Islet precursor cell (in vitro differentiated cells): Measurements from ENCODE around the gene GLI1.
"Not testable (repeated sequence)": the region's sequence is repeated elsewhere in the genome, so short reads cannot be mapped to it uniquely, and the experiment has no call there.

Source experiments
- DNase-seq: peaks from one replicate; pipeline ENCODE4 v3.0.0-alpha.2; 2018

GLI1 gene

DNA sequence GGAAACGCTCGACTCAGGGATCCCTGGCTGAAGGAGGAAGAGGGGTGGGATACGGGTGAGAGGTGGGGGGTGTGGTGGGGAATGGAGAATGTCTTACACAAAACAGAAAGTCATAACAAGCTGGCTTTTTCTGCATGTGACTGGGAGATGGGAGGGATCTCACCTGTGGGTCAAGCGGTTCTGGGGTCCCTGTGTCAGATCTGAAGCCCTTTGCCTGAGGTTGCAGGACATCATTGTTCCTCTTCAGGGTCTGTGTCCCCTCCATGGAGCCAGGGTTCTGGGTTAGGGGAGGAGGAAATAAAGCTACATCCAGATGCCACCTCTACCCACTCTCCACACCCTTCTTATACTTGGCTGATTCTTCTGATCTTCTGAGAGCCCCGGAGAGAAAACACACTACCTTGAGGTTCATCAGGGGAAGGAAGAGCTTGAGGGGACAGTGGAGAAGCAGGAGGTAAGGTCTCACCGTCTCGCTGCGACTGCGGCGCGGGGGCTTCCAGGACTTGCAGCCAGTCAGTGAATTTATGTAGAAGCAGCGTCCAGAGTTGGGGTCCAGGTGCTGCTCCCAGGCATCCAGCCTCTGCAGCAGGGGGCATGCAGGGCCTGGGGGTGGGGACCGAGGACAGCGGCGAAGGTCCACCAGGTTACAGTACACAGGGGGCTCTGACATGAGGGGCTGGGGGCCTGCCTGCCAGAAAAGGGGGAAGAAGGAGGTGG lies 17.6 kb downstream of the GLI1 start:
- no peak for DNase-seq

DNA sequence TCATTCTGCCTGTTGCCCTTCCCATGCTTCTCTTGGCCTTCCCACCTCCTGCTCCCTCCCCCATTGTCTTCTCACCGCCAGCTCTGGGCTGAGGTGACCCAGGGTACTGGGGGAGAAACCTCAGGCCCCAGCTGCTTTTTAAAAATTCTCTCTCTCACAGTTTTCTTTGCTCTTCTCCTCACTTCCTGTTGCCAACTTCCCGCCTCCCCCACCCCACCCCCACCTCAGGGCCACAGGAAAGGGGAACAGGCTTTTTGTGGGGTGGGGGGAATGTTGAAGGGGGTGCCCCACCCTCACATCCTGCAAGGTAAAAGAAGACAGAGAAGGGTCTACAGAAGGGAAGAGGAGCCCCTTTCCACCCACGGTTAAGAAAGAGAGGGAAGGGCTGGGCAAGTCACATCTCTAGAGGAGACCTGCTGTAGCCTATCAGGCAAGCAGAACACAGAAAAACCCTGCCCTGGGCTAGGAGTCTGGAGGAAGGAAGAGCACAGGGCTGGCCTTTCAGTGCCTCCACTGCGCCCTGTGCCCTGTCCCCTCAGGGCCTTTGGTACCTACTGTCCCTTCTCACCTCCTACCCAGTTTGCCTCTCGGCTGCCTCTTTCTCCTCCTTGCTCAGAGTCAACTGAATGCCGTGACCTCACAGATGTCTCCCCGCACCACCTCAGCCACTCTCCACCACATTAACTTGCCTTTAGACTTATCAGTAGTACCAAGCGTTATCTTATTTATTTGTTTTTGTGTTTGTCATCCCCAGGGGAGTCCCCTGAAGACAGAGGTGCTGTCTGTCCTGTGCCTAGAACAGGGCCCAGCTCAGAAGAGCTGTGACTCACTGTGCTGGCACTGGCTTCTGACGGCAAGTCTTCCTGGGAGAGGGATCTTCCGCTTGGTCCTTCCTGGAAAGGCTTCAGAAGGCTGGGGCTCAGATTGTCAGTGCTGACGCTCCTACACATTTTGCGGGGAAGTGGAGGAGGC lies 18.4 kb downstream of the GLI1 start:
- DNase-seq: no peak

DNA sequence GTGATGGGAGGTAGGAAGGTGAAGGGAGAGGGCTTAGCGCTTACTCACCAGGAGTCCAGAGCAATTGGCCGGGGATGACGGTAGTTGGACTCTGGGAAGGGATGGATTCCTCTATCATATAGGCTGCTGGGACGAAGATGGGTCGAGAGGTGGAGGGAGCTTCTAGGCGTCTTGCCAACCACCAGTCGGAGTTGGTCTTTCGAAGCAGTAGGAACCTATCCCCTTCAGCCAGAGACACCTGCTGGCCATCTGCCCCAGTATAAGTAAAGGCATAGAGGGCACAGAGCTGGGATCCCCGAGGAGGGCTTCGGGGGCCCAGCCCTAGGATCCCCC lies 19.4 kb downstream of the GLI1 start:
- DNase-seq: no peak

DNA sequence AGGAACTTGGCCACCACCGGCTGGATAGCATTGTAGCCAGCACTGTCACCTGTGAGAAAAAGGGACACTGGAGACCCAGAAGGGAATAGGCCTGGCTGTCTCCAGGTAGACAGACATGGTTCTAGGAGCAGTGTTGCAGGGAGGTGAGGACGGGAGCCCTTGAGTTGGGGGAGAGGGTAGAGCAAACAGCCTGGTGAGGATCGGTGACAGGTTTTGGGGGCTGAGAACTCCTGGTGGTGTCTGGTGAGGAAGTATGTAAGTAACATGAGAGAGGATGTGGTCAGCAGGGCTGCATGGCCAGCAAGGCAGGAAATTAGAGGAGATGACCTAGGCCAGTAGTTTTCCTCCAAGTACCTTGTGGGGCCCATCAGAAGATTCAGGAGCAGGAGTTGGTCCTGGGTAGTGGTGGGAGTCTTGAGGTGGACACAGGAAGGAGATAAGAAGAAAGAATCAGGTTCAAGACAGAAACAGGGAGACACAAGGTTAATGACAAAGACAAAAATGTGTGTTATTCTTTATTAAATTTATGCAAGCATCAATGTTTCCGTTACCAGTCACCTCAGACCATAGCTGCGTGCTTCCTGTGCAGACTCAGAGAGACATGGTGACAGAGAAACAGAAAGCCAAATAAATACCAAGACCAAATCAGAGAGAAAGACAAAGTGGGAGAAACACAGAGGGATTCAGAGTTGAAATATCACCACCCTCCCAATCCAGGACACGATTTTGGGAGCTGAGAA lies 20.0 kb downstream of the GLI1 start, which contains the start of gene ARHGAP9:
ARHGAP9 (minus strand) TSS at position 491 of the 740 bp plus-strand sequence; CDS start at position 31, 460 bp downstream.
- DNase-seq: no peak

DNA sequence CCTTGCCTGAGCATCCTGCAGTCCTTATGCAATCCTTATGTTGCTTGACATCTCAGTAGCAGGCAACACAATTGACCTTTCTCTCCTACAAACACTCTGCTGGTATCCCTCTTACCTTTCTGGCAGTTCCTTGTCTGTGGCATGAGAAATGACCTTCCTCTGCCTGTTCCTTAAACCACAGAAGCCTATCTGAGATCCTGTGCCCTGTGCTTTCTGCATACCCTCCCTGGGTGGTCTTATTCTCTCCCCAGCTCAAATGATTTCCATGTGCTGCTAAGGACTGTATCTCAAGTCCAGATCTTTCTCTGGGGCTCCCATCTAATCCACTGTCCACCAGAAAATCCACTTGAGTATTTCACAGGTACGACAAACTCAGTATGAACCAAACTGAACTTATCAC lies 22.1 kb downstream of the GLI1 start:
- no peak for DNase-seq

DNA sequence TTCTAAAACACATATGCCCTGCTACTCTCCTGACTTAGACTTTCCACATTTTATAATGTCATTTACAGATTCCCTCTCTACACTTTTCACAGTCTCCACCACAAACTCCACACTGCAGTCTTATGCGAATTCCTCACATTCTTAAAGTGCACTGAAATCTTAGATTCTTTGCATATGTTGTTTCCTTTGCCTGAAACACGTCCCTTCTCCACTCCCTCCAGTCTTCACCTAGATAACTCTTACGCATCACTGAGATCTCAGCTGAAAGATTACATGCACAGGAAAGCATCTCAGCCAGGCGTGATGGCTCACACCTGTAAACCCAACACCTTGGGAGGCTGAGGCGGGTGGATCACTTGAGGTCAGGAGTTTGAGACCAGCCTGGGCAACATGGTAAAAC lies 23.9 kb downstream of the GLI1 start:
- peak; percentile 76 for DNase-seq

DNA sequence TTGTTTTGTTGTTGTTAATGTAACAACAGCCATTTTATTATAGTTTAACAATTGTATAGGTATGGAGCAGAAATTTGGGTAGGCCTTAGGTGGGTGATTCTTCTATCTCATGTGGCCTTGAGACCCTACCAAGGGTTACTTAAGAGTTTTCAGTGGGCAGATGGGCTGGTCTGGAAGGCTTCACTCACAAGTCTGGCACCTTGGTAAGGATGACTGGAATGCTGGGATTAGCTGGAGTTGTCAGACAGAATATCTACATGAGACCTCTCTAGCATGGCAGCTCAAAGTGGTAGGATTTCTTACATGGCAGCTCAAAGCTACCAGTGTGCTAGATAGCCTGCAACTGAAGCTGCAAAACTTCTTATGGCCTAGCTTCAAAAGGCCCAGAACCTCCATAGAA lies 26.1 kb downstream of the GLI1 start:
- no peak for DNase-seq

DNA sequence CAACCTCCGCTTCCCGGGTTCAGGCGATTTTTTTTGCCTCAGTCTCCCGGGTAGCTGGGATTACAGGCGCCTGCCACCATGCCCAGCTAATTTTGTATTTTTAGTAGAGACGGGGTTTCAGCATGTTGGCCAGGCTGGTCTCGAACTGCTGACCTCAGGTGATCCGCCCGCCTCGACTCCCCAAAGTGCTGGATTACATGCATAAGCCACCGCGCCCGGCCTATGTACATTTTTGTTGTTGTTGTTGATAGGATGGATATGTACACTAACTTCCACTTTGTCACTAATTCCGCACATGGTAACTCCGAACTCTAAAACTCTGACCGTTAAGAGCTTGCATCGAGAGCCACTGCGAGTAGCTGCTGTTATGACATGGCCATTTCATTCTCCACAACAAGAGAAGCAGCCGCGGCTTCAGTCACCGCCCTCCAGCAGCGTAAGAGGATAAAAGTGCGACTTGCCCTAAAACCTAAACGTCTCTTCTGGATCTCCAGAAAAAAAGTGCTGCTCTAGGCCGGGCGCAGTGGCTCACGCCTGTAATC lies 27.5 kb downstream of the GLI1 start:
- peak; percentile 73 for DNase-seq

DNA sequence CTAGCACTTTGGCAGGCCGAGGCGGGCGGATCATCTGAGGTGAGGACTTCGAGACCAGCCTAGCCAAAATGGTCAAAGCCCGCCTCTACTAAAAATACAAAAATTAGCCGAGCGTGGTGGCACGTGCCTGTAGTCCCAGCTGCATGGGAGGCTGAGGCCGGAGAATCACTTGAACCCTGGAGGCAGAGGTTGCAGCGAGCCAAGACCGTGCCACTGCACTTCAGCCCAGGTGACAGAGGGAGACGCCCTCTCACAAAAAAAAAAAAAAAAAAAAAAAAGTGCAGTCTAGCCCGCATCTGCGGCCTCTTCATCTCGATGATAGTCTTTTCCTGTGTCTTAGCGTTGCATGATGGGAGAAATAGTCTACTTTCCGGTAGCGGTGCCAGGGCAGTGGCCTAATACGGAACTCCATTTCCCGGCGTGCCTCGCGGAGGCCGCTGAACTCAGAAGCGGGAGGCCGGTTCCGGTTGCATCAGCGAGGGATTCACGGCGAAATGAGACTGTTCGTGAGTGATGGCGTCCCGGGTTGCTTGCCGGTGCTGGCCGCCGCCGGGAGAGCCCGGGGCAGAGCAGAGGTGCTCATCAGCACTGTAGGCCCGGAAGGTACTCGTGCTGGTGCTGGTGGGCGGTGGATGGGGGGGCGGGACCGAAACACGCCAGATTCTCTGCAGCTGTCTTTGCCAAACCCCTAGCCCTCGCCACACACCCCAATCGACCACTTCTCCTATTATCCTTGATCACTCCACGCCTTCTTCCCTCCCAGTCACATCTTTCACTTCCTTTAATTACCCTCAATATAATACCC lies 28.2 kb downstream of the GLI1 start, which contains the start of gene MARS1:
MARS1 (plus strand) TSS at position 472 of the 805 bp plus-strand sequence; CDS start at position 495, 23 bp downstream.
- DNase-seq: peak; percentile 98

DNA sequence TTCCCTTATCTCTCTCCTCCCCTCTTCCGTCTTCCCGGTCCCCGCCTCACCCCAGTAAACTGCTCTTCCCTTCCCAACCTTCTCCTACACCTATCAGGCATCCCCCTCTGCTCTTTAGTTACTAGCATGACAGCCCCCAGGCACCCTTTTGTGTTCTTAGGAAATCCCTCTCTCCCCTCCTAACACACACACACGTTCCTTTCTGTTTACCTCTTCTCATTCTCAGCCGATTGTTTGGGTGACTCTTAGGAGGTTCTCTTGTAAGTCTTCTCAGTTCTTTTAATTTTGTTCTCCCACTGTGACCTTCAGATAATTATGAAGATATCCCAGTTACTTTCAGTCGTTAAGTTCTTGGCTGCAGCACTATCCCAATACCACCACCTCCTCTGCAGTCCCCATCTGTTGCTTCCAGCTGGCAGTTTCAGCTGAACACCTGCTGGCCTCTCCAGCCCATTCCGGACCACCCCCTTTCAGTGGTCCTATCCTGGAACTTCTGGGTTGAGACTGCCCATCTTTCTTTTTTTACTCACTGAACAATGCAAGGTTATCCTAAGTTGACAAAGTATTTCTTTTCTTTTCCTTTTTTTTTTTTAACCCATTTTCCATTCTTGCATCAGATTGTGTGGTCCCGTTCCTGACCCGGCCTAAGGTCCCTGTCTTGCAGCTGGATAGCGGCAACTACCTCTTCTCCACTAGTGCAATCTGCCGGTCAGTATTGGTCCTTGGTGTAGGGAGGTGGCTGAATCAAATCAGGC lies 29.0 kb downstream of the GLI1 start:
- DNase-seq: no peak

DNA sequence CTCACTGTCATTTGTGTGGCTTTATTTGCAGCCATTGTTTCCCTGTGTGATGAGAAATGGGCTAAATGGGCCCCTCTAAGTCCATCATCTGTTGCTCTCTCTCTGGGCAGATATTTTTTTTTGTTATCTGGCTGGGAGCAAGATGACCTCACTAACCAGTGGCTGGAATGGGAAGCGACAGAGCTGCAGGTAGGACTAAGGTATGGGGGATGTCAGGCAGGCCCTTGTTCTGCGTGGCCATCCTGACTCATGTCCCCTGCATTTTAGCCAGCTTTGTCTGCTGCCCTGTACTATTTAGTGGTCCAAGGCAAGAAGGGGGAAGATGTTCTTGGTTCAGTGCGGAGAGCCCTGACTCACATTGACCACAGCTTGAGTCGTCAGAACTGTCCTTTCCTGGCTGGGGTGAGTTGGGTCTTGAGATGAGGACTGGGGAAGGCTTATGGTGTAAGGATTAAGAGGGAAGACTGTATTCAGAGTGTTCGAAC lies 29.6 kb downstream of the GLI1 start:
- no peak for DNase-seq

DNA sequence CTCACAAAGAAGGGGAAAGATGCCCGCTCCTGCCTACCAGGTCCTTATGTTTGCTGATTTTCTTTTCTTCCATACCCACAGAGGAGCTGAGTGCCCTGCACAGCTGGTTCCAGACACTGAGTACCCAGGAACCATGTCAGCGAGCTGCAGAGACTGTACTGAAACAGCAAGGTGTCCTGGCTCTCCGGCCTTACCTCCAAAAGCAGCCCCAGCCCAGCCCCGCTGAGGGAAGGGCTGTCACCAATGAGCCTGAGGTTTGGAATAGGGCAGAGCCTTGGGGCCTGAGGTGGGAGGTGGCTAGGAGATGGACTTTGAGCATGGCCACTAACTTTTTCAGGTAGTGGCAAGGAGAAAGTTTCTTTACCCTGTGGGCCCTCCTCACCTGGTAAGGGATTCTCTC lies 30.5 kb downstream of the GLI1 start:
- DNase-seq: no peak

DNA sequence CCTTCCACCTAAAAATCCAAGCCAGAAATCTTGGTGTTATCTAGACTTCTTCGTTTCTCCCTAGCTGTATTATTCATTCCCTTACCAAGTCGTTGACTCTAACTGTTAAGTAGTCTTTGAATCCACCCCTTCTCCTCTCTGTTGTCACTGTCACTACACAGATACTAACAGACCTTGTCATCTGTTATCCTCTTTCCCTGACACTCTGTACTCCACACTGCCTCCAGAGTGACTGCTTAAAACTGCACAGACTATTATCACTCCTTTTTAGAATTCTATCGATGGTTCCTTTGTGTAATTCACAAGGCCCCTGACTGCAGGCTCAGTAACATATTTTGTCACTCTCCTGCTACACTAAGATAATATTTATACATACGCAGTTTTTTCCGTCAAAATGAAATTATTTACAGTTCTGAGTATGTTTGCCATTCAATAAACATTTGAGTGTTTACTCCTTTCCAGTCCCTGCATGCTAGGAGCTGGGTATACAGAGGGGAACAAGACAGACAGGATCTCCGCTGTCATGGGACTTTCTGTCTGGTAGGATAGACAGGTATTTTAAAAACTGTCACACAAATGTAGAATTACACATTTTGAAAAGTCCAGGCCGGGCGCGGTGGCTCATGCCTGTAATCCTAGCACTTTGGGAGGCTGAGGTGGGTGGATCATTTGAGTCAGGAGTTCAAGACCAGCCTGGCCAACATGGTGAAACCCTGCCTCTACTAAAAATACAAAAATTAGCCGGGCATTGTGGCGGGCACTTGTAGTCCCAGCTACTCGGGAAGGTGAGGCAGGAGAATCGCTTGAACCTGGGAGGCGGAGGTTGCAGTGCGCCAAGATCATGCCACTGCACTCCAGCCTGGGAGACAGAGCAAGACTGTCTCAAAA lies 32.1 kb downstream of the GLI1 start:
- DNase-seq: no peak

DNA sequence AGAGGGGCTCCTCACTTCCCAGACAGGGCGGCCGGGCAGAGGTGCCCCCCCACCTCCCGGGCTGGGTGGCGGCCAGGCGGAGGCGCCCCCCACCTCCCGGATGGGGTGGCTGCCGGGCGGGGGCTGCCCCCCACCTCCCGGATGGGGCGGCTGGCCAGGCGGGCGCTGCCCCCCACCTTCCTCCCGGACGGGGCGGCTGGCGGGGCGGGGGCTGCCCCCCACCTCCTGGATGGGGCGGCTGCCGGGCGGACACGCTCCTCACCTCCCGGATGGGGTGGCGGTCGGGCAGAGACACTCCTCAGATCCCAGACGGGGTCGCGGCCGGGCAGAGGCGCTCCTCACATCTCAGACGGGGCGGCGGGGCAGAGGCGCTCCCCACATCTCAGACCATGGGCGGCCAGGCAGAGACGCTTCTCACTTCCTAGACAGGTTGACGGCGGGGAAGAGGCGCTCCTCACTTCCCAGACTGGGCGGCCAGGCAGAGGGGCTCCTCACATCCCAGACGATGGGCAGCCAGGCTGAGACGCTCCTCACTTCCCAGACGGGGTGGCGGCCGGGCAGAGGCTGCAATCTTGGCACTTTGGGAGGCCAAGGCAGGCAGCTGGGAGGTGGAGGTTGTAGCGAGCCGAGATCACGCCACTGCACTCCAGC lies 35.6 kb downstream of the GLI1 start:
- DNase-seq: not testable (repeated sequence)

DNA sequence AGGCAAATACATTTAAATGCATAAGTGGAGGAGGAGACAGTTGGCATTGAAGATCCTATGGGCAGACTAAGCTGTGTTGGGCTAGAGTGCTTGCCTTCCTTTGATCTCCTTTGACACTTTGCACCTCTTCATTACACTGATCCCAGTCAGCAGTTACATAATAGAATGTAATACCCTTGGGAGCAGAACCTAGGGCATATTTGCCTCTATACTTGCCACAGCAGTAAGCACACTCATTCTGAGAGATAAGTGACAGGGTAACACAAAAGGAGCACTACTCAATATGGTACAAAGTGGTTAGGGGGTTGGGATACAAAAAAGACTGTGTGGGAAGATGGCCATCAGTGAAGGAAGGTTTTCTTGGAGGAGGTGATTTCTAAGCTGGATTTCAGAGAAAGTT lies 37.2 kb downstream of the GLI1 start:
- no peak for DNase-seq

DNA sequence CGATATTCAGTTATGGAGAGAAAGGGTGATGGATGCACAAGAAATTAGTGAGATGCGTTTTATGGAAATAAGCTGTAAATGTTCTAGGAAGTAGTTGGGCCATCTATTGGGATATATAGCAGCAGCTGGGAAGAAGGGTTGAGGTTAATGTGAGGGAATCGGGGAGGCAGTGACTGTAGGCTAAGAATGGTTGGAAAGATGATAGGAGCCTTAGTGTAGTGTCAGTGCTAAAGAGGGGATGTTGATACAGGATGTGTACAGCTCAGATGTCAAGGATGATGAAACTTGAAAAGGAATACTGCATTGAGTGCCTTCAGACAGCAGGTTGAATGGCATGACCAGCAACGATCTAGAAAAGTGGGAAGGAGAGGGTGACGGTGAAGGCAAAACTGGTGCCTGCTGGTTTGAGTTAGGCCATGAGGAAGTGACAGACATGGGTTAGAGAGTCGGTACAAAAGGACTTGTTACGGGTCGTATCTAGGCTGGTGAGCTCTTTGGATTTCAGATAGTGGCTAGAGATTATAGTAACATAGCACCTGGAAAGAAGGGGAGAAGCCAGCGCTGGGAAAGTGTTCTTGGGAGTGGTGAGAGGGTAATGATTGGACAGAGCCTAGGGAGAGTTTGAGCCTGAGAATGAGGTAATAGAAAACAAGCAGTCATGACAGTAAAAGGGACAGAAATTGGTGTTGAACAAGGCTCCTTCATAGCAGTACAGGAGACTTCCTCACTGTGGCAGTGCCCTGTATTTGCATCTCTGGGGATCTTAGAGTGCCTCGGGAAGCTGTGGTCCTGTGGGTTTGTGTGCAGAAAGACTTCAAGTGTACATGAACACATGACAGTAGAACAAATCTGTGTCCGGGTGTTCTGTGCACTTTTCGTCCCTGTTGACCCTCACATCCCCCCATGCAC lies 37.9 kb downstream of the GLI1 start:
- DNase-seq: no peak

DNA sequence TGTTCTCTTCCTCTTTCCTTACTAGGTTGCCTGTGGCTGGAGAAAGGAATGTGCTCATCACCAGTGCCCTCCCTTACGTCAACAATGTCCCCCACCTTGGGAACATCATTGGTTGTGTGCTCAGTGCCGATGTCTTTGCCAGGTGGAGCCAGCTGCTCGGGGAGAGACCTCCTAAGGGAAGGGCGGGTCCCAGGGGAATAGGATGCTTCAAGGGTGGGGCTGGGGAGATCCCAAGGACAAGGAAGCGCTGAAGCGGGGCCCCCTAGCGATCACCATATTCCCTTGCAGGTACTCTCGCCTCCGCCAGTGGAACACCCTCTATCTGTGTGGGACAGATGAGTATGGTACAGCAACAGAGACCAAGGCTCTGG lies 38.5 kb downstream of the GLI1 start:
- DNase-seq: no peak

DNA sequence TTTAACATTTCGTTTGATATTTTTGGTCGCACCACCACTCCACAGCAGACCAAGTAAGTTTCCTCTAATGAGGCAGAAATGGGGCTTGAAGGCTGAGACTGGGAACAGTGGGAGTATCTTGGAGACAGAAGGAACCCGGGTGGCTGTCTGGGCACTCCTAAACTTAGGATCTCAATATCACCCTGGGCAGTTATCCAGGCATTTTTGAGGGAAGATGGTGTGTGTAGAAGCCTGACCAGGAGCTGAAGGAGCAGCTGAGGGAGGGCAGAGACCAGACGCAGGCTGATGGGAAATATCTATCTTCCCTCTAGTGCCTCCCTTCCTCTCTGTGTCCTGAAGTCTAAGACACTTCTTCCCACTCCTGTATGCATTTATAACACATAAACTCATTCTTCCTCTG lies 39.0 kb downstream of the GLI1 start:
- no peak for DNase-seq

DNA sequence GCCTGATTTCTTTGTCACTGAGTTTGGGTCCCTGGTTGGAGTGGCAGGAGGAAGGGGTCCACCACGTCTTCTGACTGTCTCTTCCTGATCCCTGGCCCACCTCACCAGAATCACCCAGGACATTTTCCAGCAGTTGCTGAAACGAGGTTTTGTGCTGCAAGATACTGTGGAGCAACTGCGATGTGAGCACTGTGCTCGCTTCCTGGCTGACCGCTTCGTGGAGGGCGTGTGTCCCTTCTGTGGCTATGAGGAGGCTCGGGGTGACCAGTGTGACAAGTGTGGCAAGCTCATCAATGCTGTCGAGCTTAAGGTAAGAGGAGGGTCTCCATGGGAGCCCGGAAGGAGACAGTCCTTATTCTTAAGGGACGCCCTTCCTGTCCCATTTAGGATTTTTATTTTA lies 40.6 kb downstream of the GLI1 start:
- DNase-seq: no peak
